ENCODE data around the gene ARID4B. TPM values are rescaled to one million over a fixed set of nuclear protein-coding genes. Genes with fewer than 3 reads are reported as not detected.

Gene ARID4B
- polyA plus RNA-seq, 1 donor from 2014 or later = 49.3 TPM

GRCh38 chr1:235268379-235269125 lies 59.4 kb downstream of the ARID4B start:
- peaks cover under 1% of the 10 kb centered on the region for H4K20me1 ChIP-seq (ENCODE audit: insufficient read depth)
- H3K9me2 ChIP-seq (ENCODE audit: insufficient read depth, low read length) = no peaks in the 10 kb centered on the region

DNA sequence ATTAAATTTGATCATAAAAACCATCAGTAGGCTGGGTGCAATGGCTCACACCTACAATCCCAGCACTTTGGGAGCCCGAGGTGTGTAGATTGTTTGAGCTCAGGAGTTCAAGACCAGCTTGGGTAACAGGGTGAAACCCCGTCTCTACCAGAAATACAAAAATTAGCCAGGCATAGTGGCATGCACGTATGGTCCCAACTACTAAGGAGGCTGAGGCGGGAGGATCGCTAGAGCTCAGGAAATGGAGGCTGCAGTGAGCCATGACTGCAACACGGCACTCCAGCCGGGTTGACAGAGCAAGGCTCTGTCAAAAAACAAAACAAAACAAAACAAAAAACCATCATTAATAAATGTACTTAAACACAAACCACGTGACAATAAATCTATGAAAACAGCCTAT lies 61.0 kb downstream of the ARID4B start:
- Histone ChIP-seq H3K4me3 (ENCODE audit: low read length) (peak overlapping the region; percentile 46), H3K27me3 (ENCODE audit: insufficient read depth, low read depth, low read length) (no peaks in the 10 kb centered on the region), H3K79me2 (replicated peaks; ENCODE audit: insufficient read depth, low read length) (peaks cover 95% of the 10 kb centered on the region), H4K20me1 (ENCODE audit: insufficient read depth) (no peaks in the 10 kb centered on the region), H3K9me3 (ENCODE audit: low read length) (no peaks in the 10 kb centered on the region), H2AFZ (ENCODE audit: low read depth, low read length) (no peak overlapping the region), H3K9me2 (ENCODE audit: insufficient read depth, low read length) (no peaks in the 10 kb centered on the region), H3K36me3 (ENCODE audit: insufficient read depth, low read length) (no peaks in the 10 kb centered on the region), H3K27ac (ENCODE audit: low read length) (peak overlapping the region; percentile 55), H3K4me2 (ENCODE audit: low read length) (no peak overlapping the region), H3K9ac (ENCODE audit: low read length) (no peak overlapping the region), H3F3A (ENCODE audit: insufficient read depth, low read length, poor library complexity, severe bottlenecking) (no peaks in the 10 kb centered on the region)
- TF ChIP-seq, protein P1, sequence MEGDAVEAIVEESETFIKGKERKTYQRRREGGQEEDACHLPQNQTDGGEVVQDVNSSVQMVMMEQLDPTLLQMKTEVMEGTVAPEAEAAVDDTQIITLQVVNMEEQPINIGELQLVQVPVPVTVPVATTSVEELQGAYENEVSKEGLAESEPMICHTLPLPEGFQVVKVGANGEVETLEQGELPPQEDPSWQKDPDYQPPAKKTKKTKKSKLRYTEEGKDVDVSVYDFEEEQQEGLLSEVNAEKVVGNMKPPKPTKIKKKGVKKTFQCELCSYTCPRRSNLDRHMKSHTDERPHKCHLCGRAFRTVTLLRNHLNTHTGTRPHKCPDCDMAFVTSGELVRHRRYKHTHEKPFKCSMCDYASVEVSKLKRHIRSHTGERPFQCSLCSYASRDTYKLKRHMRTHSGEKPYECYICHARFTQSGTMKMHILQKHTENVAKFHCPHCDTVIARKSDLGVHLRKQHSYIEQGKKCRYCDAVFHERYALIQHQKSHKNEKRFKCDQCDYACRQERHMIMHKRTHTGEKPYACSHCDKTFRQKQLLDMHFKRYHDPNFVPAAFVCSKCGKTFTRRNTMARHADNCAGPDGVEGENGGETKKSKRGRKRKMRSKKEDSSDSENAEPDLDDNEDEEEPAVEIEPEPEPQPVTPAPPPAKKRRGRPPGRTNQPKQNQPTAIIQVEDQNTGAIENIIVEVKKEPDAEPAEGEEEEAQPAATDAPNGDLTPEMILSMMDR (IDR thresholded peaks at IDR 0.05; ENCODE audit: poor library complexity, severe bottlenecking) = no peak
- TF ChIP-seq EP300 (conservative IDR thresholded peaks at IDR 0.05; ENCODE audit: poor library complexity, severe bottlenecking) (no peak), RAD21 (conservative IDR thresholded peaks at IDR 0.05) (no peak), POLR2AphosphoS5 (IDR thresholded peaks at IDR 0.05) (no peak), TAF1 (IDR thresholded peaks at IDR 0.05; ENCODE audit: low read depth) (no peak)
- TF ChIP-seq, protein P2, sequence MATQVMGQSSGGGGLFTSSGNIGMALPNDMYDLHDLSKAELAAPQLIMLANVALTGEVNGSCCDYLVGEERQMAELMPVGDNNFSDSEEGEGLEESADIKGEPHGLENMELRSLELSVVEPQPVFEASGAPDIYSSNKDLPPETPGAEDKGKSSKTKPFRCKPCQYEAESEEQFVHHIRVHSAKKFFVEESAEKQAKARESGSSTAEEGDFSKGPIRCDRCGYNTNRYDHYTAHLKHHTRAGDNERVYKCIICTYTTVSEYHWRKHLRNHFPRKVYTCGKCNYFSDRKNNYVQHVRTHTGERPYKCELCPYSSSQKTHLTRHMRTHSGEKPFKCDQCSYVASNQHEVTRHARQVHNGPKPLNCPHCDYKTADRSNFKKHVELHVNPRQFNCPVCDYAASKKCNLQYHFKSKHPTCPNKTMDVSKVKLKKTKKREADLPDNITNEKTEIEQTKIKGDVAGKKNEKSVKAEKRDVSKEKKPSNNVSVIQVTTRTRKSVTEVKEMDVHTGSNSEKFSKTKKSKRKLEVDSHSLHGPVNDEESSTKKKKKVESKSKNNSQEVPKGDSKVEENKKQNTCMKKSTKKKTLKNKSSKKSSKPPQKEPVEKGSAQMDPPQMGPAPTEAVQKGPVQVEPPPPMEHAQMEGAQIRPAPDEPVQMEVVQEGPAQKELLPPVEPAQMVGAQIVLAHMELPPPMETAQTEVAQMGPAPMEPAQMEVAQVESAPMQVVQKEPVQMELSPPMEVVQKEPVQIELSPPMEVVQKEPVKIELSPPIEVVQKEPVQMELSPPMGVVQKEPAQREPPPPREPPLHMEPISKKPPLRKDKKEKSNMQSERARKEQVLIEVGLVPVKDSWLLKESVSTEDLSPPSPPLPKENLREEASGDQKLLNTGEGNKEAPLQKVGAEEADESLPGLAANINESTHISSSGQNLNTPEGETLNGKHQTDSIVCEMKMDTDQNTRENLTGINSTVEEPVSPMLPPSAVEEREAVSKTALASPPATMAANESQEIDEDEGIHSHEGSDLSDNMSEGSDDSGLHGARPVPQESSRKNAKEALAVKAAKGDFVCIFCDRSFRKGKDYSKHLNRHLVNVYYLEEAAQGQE (IDR thresholded peaks at IDR 0.05; ENCODE audit: borderline replicate concordance) = no peak

More at GRCh38 chr1:235268379-235269125, 59.4 kb downstream of the ARID4B start:
- no peaks in the 10 kb centered on the region for H3K36me3 ChIP-seq (ENCODE audit: insufficient read depth, low read length)
- H3K27me3 ChIP-seq (ENCODE audit: insufficient read depth, low read depth, low read length) = no peaks in the 10 kb centered on the region
- no peak overlapping the region for H3K4me2 ChIP-seq (ENCODE audit: low read length)
- H3F3A ChIP-seq (ENCODE audit: insufficient read depth, low read length, poor library complexity, severe bottlenecking) = no peaks in the 10 kb centered on the region
- TF ChIP-seq POLR2AphosphoS5 (IDR thresholded peaks at IDR 0.05) (no peak), EZH2 (IDR thresholded peaks at IDR 0.05; ENCODE audit: borderline replicate concordance, insufficient read depth, low read length, poor library complexity, severe bottlenecking) (no peak), RAD21 (conservative IDR thresholded peaks at IDR 0.05) (no peak), MXI1 (conservative IDR thresholded peaks at IDR 0.05; ENCODE audit: poor library complexity, severe bottlenecking) (no peak), TAF1 (IDR thresholded peaks at IDR 0.05; ENCODE audit: low read depth) (no peak), EP300 (conservative IDR thresholded peaks at IDR 0.05; ENCODE audit: poor library complexity, severe bottlenecking) (no peak), SMC3 (conservative IDR thresholded peaks at IDR 0.05; ENCODE audit: poor library complexity) (no peak)
- TF ChIP-seq, protein P1 (IDR thresholded peaks at IDR 0.05; ENCODE audit: poor library complexity, severe bottlenecking) = no peak
- TF ChIP-seq, protein P2 (IDR thresholded peaks at IDR 0.05; ENCODE audit: borderline replicate concordance) = no peak
- H2AFZ ChIP-seq (ENCODE audit: low read depth, low read length) = no peak overlapping the region
- no peak overlapping the region for H3K27ac ChIP-seq (ENCODE audit: low read length)
- H3K9ac ChIP-seq (ENCODE audit: low read length) = no peak overlapping the region
- H3K9me3 ChIP-seq (ENCODE audit: low read length) = no peaks in the 10 kb centered on the region
- H3K79me2 ChIP-seq (replicated peaks; ENCODE audit: insufficient read depth, low read length) = peaks cover 95% of the 10 kb centered on the region
- H3K4me3 ChIP-seq (ENCODE audit: low read length) = no peak overlapping the region

All from neural cell (in vitro differentiated cells).